SK-N-SH (cell line): ENCODE results near the gene EGFLAM. TPM values are rescaled to one million over a fixed set of nuclear protein-coding genes. Genes with fewer than 3 reads are reported as not detected.

Experiments used
- CTCF ChIA-PET: fragments of 300-600, 350-600 bp; formaldehyde crosslinking; extraction: SDS; loops from one replicate; lab custom pipeline; 2021; lab: Yijun Ruan, JAX
- POLR2A ChIA-PET: fragments of 350-600 bp; sonication (Branson Sonifier 250); formaldehyde crosslinking; extraction: SDS; loops from one replicate; lab custom pipeline; 2020; ENCODE audit warnings: antibody characterized with exemption, inconsistent platforms; lab: Yijun Ruan, JAX
- DNase-seq: peaks from one replicate; pipeline ENCODE4 v3.0.0; 2012
- H2AFZ ChIP-seq: fragments of 200-600 bp; sonication (generic); 2 replicates; pipeline ENCODE4 v1.8.1; 2016; ENCODE audit warnings: antibody characterized with exemption, mild to moderate bottlenecking, low read depth
- H3F3A ChIP-seq: fragments of 200-600 bp; sonication (generic); replicated peaks from 2 replicates; pipeline ENCODE3; 2016; ENCODE audit warnings: antibody characterized with exemption, mild to moderate bottlenecking; ENCODE audit not compliant: insufficient read depth
- H3K27ac ChIP-seq, 2 experiments: fragments of 200-500 bp in 1 of 2; fragments of 200-600 bp in 1 of 2; sonication (Bioruptor generic) in 1 of 2; sonication (generic), shearing (Covaris generic) in 1 of 2; 2 replicates each; pipeline versions ENCODE4 v1.5.1 to v1.6.1; 2014 to 2016; ENCODE audit warnings: low read depth in 2 of 2, inconsistent platforms in 1 of 2, low read length in 1 of 2, mild to moderate bottlenecking in 1 of 2, mixed read lengths in 1 of 2
- H3K27me3 ChIP-seq: fragments of 200-600 bp; sonication (generic), shearing (Covaris generic); 2 replicates; pipeline ENCODE4 v1.6.1; 2016; ENCODE audit warnings: mixed run types; ENCODE audit not compliant: insufficient read depth
- H3K36me3 ChIP-seq, 2 experiments: fragments of 200-500 bp in 1 of 2; fragments of 200-600 bp in 1 of 2; sonication (Bioruptor generic) in 1 of 2; sonication (generic) in 1 of 2; replicated peaks in 1 of 2; 2 replicates each; pipeline versions ENCODE3 to v1.5.1; 2014 to 2016; ENCODE audit warnings: low read length in 1 of 2, mild to moderate bottlenecking in 1 of 2; ENCODE audit not compliant: insufficient read depth in 2 of 2, control insufficient read depth in 1 of 2
- H3K4me1 ChIP-seq, 2 experiments: fragments of 200-500 bp in 1 of 2; fragments of 200-600 bp in 1 of 2; sonication (Bioruptor generic) in 1 of 2; sonication (generic), shearing (Covaris generic) in 1 of 2; 2 replicates each; pipeline versions ENCODE4 v1.5.1 to v1.6.1; 2014 to 2016; ENCODE audit warnings: low read depth in 1 of 2, low read length in 1 of 2, mixed run types in 1 of 2; ENCODE audit not compliant: insufficient read depth in 2 of 2, control insufficient read depth in 1 of 2
- H3K4me2 ChIP-seq: fragments of 200-600 bp; sonication (generic), shearing (Covaris generic); 2 replicates; pipeline ENCODE4 v1.6.1; 2017; ENCODE audit warnings: mixed run types
- H3K4me3 ChIP-seq, 2 experiments: fragments of 200-500 bp in 1 of 2; fragments of 200-600 bp in 1 of 2; sonication (Bioruptor generic) in 1 of 2; sonication (generic), shearing (Covaris generic) in 1 of 2; 2 replicates each; pipeline versions ENCODE4 v1.5.1 to v1.8.1; 2014 to 2016; ENCODE audit warnings: low read depth in 2 of 2, inconsistent platforms in 1 of 2, low read length in 1 of 2, mild to moderate bottlenecking in 1 of 2, mixed read lengths in 1 of 2, moderate library complexity in 1 of 2
- H3K79me2 ChIP-seq: fragments of 200-600 bp; sonication (generic); 2 replicates; pipeline ENCODE4 v1.8.1; 2017; ENCODE audit warnings: mild to moderate bottlenecking; ENCODE audit not compliant: insufficient read depth
- H3K9ac ChIP-seq: fragments of 200-600 bp; sonication (generic); 2 replicates; pipeline ENCODE4 v1.6.1; 2017; ENCODE audit warnings: mixed run types
- H3K9me2 ChIP-seq: fragments of 200-600 bp; sonication (generic); 2 replicates; pipeline ENCODE4 v1.6.1; 2017; ENCODE audit warnings: mixed run types
- H3K9me3 ChIP-seq: fragments of 200-600 bp; sonication (generic); 2 replicates; pipeline ENCODE4 v1.6.1; 2017; ENCODE audit warnings: mixed run types, mild to moderate bottlenecking, moderate library complexity
- H4K20me1 ChIP-seq: fragments of 200-600 bp; sonication (generic); 2 replicates; pipeline ENCODE4 v1.6.1; 2017; ENCODE audit warnings: mild to moderate bottlenecking, mixed run types; ENCODE audit not compliant: insufficient read depth
- ELF1 ChIP-seq: IDR thresholded peaks from 2 replicates; pipeline ENCODE4 v1.4.0; 2012
- EP300 ChIP-seq, 2 experiments: IDR thresholded peaks; 2 replicates each; pipeline versions ENCODE4 v1.4.0 to v1.6.1; 2012; ENCODE audit warnings: borderline replicate concordance in 1 of 2, low read depth in 1 of 2, low read length in 1 of 2
- EZH2phosphoT487 ChIP-seq: fragments of 200-600 bp; sonication (generic); IDR thresholded peaks from 2 replicates; pipeline ENCODE4 v1.6.1; 2017; ENCODE audit warnings: low read depth, mixed run types, mild to moderate bottlenecking, antibody characterized with exemption, moderate library complexity, borderline replicate concordance
- GABPA ChIP-seq: IDR thresholded peaks from 2 replicates; pipeline ENCODE4 v1.4.0; 2012; ENCODE audit warnings: low read depth, mild to moderate bottlenecking
- GATA2 ChIP-seq: sonication (generic); formaldehyde crosslinking; IDR thresholded peaks from 2 replicates; pipeline ENCODE4 v1.5.0; 2020; ENCODE audit warnings: mild to moderate bottlenecking, missing genetic modification reagents
- JUND ChIP-seq: IDR thresholded peaks from 2 replicates; pipeline ENCODE4 v1.4.0; 2012
- RAD21 ChIP-seq: IDR thresholded peaks from 2 replicates; pipeline ENCODE4 v1.6.1; 2012; ENCODE audit warnings: mild to moderate bottlenecking, low read length
- RCOR1 ChIP-seq: fragments of 150-350 bp; IDR thresholded peaks from 2 replicates; pipeline ENCODE4 v1.6.1; 2017; ENCODE audit warnings: antibody characterized with exemption, low read length
- RFX5 ChIP-seq: IDR thresholded peaks from 2 replicates; pipeline ENCODE4 v1.6.1; 2012; ENCODE audit warnings: mild to moderate bottlenecking, improper control_type of control experiment, low read length
- TCF12 ChIP-seq: IDR thresholded peaks from 2 replicates; pipeline ENCODE4 v1.4.0; 2012
- YY1 ChIP-seq: IDR thresholded peaks from 2 replicates; pipeline ENCODE4 v1.4.0; 2012; ENCODE audit warnings: low read depth, mild to moderate bottlenecking
- WGBS: methylation state at CpG from one replicate; pipeline ENCODE4 v1.1.6; 2017; ENCODE audit warnings: low lambda C conversion rate; 5-methylcytosine and 5-hydroxymethylcytosine counted together
- polyA plus RNA-seq, 3 experiments: library from polyadenylated mRNA; depleted of rRNA; stranded (reverse); fragments of >200 nt; gene quantifications; 2 replicates each; pipeline ENCODE4 v1.2.3, GENCODE V29; 2012
- TF ChIP-seq, protein P1 (sequence below): IDR thresholded peaks from 2 replicates; pipeline ENCODE4 v1.4.0; 2012; ENCODE audit warnings: low read depth, borderline replicate concordance
- TF ChIP-seq, protein P2 (sequence below): IDR thresholded peaks from 2 replicates; pipeline ENCODE4 v1.4.0; 2012; ENCODE audit warnings: low read depth
- TF ChIP-seq, protein P3 (sequence below): fragments of 150-350 bp; IDR thresholded peaks from 2 replicates; pipeline ENCODE4 v1.6.1; 2016; ENCODE audit warnings: mild to moderate bottlenecking, low read depth, low read length

Gene EGFLAM
- polyA plus RNA-seq, 1 of the 3 experiments (the other 2 are of a cell fraction): 0.05 TPM

DNA sequence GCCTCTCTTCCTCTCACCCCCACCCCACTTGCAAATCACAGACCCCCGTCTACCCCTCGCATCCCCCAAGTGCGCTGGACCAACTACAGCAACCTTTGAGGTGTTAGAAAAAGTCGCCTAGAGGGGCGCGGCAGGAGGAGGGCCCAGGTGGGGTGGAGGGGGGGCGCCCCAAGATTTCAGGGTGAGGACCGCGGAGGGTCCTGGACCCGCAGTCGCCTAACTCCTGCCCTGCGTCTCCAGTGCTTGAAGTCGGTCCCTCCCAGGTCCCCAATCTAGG, 379 bp upstream of the EGFLAM start (continued):
- TF ChIP-seq, protein P1, sequence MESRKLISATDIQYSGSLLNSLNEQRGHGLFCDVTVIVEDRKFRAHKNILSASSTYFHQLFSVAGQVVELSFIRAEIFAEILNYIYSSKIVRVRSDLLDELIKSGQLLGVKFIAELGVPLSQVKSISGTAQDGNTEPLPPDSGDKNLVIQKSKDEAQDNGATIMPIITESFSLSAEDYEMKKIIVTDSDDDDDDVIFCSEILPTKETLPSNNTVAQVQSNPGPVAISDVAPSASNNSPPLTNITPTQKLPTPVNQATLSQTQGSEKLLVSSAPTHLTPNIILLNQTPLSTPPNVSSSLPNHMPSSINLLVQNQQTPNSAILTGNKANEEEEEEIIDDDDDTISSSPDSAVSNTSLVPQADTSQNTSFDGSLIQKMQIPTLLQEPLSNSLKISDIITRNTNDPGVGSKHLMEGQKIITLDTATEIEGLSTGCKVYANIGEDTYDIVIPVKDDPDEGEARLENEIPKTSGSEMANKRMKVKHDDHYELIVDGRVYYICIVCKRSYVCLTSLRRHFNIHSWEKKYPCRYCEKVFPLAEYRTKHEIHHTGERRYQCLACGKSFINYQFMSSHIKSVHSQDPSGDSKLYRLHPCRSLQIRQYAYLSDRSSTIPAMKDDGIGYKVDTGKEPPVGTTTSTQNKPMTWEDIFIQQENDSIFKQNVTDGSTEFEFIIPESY: no peak
- TF ChIP-seq GABPA (no peak), RAD21 (no peak)

DNA sequence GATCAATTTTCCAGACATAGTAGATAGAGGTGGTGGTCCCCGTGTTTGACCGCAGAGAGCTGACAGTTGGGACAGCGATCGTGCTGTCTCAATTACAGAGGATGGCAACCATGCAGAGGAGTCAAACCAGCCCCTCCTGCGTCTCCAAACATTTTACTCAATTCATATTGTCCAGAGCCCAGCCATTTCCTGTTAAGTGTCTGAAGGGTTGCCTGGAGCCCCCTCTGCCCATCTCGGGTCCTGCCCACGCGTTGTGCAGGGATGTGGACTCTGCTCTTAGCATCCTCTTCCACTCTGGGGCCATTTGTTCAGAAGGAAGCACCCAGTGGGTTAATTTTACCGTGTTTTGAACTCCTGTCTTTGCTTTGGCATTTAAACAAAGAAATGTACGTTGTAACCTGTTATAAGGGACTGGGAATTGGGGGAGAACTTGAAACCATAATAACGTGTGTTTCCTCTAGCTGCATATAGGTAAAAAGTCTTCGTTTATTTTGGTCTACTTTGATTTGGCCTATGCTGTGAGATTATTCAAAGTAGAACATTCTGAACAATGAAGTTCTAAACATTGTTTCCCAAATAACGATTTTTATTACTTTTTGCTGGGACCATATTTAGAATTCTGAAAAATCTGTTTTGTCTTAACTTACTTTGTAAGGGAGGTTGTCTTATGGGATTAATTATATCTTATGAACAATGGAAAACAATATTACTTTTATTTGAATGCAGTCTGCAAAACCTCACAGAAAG, 876 bp downstream of the EGFLAM start:
- Histone ChIP-seq H2AFZ (0 out of 2 replicates have a peak overlapping the region, but pooled peaks have one; percentile 81), H3K27me3 (peaks cover 54% of the 10 kb centered on the region), H3K27ac (no peak overlapping the region), H3K36me3 (no peaks in the 10 kb centered on the region), H3F3A (no peaks in the 10 kb centered on the region), H3K9me3 (no peaks in the 10 kb centered on the region), H3K9ac (no peak overlapping the region), H3K4me1 (peaks cover 0 to 7% of the 10 kb centered on the region in 2 experiments; a peak in 1 of 4 replicates), H3K4me3 (peak overlapping the region; percentile 55 to 61), H3K9me2 (no peaks in the 10 kb centered on the region), H3K79me2 (no peaks in the 10 kb centered on the region), H3K4me2 (peak overlapping the region; percentile 85), H4K20me1 (no peaks in the 10 kb centered on the region)
- no peak for TF ChIP-seq TCF12
- TF ChIP-seq, protein P1: no peak
- TF ChIP-seq, protein P2, sequence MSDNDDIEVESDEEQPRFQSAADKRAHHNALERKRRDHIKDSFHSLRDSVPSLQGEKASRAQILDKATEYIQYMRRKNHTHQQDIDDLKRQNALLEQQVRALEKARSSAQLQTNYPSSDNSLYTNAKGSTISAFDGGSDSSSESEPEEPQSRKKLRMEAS: no peak
- TF ChIP-seq, protein P3, sequence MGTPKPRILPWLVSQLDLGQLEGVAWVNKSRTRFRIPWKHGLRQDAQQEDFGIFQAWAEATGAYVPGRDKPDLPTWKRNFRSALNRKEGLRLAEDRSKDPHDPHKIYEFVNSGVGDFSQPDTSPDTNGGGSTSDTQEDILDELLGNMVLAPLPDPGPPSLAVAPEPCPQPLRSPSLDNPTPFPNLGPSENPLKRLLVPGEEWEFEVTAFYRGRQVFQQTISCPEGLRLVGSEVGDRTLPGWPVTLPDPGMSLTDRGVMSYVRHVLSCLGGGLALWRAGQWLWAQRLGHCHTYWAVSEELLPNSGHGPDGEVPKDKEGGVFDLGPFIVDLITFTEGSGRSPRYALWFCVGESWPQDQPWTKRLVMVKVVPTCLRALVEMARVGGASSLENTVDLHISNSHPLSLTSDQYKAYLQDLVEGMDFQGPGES: no peak
- no peak for TF ChIP-seq YY1
- TF ChIP-seq RFX5: no peak
- no peak for TF ChIP-seq RCOR1
- TF ChIP-seq EZH2phosphoT487: no peak
- no peak for TF ChIP-seq EP300 (IDR thresholded peaks at IDR 0.05; ENCODE audit: borderline replicate concordance in 1 of 2, low read depth in 1 of 2, low read length in 1 of 2)
- no peak for TF ChIP-seq ELF1
- no peak for TF ChIP-seq JUND
- TF ChIP-seq GATA2 (CRISPR knock-in tag): no peak
- CTCF ChIA-PET: interaction anchor here (0.7 to 2.7 kb wide), 10 partner anchors 10 to 551 kb away, joined by 3 to 13 read pairs (median 4); no protein-coding TSS in a partner anchor
- POLR2A ChIA-PET: interaction anchor here (0.9 kb wide), 1 partner anchor 11 kb away, joined by 3 read pairs; no protein-coding TSS in a partner anchor
- peak; percentile 52 for DNase-seq
- 18% methylated on average over 13 of the region's 13 CpGs for WGBS
